Uterus (tissue), 4 donors: ENCODE results near the gene HTT-AS. TPM values are rescaled to one million over a fixed set of nuclear protein-coding genes. Genes with fewer than 3 reads are reported as not detected.

Experiments
- DNase-seq, 2 donors: peaks; one replicate each; pipeline ENCODE4 v3.0.0-alpha.2; 2019 to 2020
- H3K27ac ChIP-seq, 2 donors: fragments of 200-600 bp; sonication (generic); 1 replicate in 1 of 2; 2 replicates in 1 of 2; pipeline ENCODE4 v1.5.1; 2016 to 2018
- H3K27me3 ChIP-seq, 2 donors: fragments of 200-600 bp; sonication (generic); one replicate each; pipeline ENCODE4 v1.5.1; 2018 to 2019; ENCODE audit warnings: control low read depth in 1 of 2
- H3K36me3 ChIP-seq, 2 donors: fragments of 200-600 bp; sonication (generic); one replicate each; pipeline ENCODE4 v1.5.1; 2019; ENCODE audit warnings: control low read depth in 1 of 2
- H3K4me1 ChIP-seq, 2 donors: fragments of 200-600 bp; sonication (generic); one replicate each; pipeline ENCODE4 v1.5.1; 2018 to 2019; ENCODE audit warnings: control low read depth in 1 of 2
- H3K4me3 ChIP-seq, 2 donors: fragments of 200-600 bp; sonication (generic); 1 replicate in 1 of 2; 2 replicates in 1 of 2; pipeline ENCODE4 v1.5.1; 2018 to 2019; ENCODE audit warnings: mild to moderate bottlenecking in 1 of 2
- H3K9me3 ChIP-seq, 2 donors: fragments of 200-600 bp; sonication (generic); one replicate each; pipeline ENCODE4 v1.5.1; 2019; ENCODE audit warnings: control low read depth in 1 of 2
- CTCF ChIP-seq, 4 experiments: fragments of 200-600 bp in 2 of 4; fragments of 450-650 bp in 2 of 4; sonication (generic) in 2 of 4; IDR thresholded peaks; one replicate each; pipeline ENCODE4 v1.5.1; 2016 to 2019; ENCODE audit warnings: antibody characterized with exemption in 4 of 4, mild to moderate bottlenecking in 2 of 4, moderate library complexity in 1 of 4
- POLR2A ChIP-seq, 2 donors: fragments of 450-650 bp; IDR thresholded peaks; one replicate each; pipeline ENCODE4 v1.6.1; 2016; ENCODE audit warnings: antibody characterized with exemption in 2 of 2, mild to moderate bottlenecking in 1 of 2, moderate library complexity in 1 of 2
- intact Hi-C: fragments of 100-400 bp; cut with DNase I; formaldehyde crosslinking; loops from one replicate; pipeline ENCODE4 v1.15.1; 2023; ENCODE audit warnings: low total_unique reads
- total RNA-seq, 4 donors: library from RNA; depleted of rRNA in 3 of 4; stranded (reverse); fragments of >200 nt in 3 of 4; gene quantifications; one replicate each; pipeline versions ENCODE4 v1.1.0 to v1.2.4, GENCODE V29; 2014 to 2023
- donor health status: DM: yes; HTN: yes; CAD: no.

The HTT-AS gene
- total RNA-seq, 4 donors from 2014 or later, result not detected

- no peaks in the 10 kb centered on the region for H3K4me1 ChIP-seq
- DNase-seq, result no peak
- TF ChIP-seq POLR2A (IDR thresholded peaks at IDR 0.05) (no peak), CTCF (IDR thresholded peaks at IDR 0.05) (no peak)
- no peaks in the 10 kb centered on the region for H3K9me3 ChIP-seq
- intact Hi-C loops, result no loop called here
- no peaks in the 10 kb centered on the region for H3K36me3 ChIP-seq
- H3K27me3 ChIP-seq, result no peaks in the 10 kb centered on the region
- H3K27ac ChIP-seq, result no peak overlapping the region
- H3K4me3 ChIP-seq, result no peak overlapping the region
Observed at GRCh38 chr4:3022112-3022511, 52.2 kb downstream of the HTT-AS start.

- Histone ChIP-seq H3K4me1 (no peaks in the 10 kb centered on the region), H3K36me3 (no peaks in the 10 kb centered on the region), H3K27me3 (no peaks in the 10 kb centered on the region), H3K27ac (no peak overlapping the region), H3K4me3 (no peak overlapping the region), H3K9me3 (no peaks in the 10 kb centered on the region)
- no peak for DNase-seq
- intact Hi-C loops, result no loop called here
- TF ChIP-seq CTCF (IDR thresholded peaks at IDR 0.05) (no peak), POLR2A (IDR thresholded peaks at IDR 0.05) (no peak)
Observed at GRCh38 chr4:3021627-3022026, 52.7 kb downstream of the HTT-AS start.

GRCh38 chr4:3021127-3021526, 53.2 kb downstream of the HTT-AS start:
- Histone ChIP-seq H3K4me1 (no peaks in the 10 kb centered on the region), H3K27me3 (no peaks in the 10 kb centered on the region), H3K4me3 (no peak overlapping the region), H3K27ac (no peak overlapping the region), H3K36me3 (no peaks in the 10 kb centered on the region), H3K9me3 (no peaks in the 10 kb centered on the region)
- intact Hi-C loops, result no loop called here
- DNase-seq, result no peak
- no peak for TF ChIP-seq POLR2A (IDR thresholded peaks at IDR 0.05)
- no peak for TF ChIP-seq CTCF (IDR thresholded peaks at IDR 0.05)

- intact Hi-C loops, result no loop called here
- no peak for DNase-seq
- no peak for TF ChIP-seq CTCF (IDR thresholded peaks at IDR 0.05)
- no peak for TF ChIP-seq POLR2A (IDR thresholded peaks at IDR 0.05)
- no peaks in the 10 kb centered on the region for H3K27me3 ChIP-seq
- H3K27ac ChIP-seq, result no peak overlapping the region
- H3K9me3 ChIP-seq, result no peaks in the 10 kb centered on the region
- H3K36me3 ChIP-seq, result no peaks in the 10 kb centered on the region
- H3K4me3 ChIP-seq, result no peak overlapping the region
- no peaks in the 10 kb centered on the region for H3K4me1 ChIP-seq
Observed at GRCh38 chr4:3019145-3019846, 55.0 kb downstream of the HTT-AS start.

- no peak overlapping the region for H3K4me3 ChIP-seq
- intact Hi-C loops, result no loop called here
- no peaks in the 10 kb centered on the region for H3K9me3 ChIP-seq
- no peaks in the 10 kb centered on the region for H3K27me3 ChIP-seq
- H3K27ac ChIP-seq, result no peak overlapping the region
- TF ChIP-seq CTCF (IDR thresholded peaks at IDR 0.05), result no peak
- TF ChIP-seq POLR2A (IDR thresholded peaks at IDR 0.05), result no peak
- no peak for DNase-seq
- no peaks in the 10 kb centered on the region for H3K4me1 ChIP-seq
- H3K36me3 ChIP-seq, result no peaks in the 10 kb centered on the region
Observed at GRCh38 chr4:3017504-3017903, 56.8 kb downstream of the HTT-AS start.
